Measurements from ENCODE around the gene ALOX5AP. TPM values are rescaled to one million over a fixed set of nuclear protein-coding genes. Genes with fewer than 3 reads are reported as not detected.

Gene ALOX5AP
- total RNA-seq, 1 donor from 2014 or later = 33.6 TPM

DNA sequence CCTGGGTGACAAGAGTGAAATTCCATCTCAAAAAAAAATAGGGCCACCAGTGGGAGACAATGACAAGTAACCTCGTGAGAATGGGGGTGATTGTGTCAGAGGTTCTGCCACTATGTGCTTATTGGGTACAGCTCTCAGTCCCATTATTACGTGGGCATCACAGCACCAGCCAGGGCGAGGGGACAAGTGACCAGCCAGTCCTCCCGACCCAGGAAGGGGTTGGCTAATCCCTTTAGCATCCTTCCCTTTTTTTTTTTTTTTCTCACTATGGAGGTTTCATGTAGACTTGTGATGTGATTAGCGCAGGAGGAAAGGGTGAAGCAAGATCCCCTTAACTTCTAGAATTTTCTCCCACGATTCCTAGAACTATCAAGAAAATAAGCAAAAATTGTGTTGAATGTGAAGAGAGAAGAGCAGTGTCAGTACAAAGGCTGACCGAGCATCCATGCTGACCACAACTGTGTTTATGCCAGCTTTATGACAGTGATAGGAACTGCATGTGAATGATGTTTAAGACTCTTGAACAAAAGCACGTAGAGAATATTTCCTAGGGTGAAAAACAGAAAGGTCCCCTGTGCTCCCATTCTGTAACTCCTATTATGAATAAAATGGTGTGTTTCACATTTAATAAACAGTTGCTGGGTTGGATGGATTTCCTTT is 50.0 kb downstream of the ALOX5AP start:
- H3K4me1 ChIP-seq = no peaks in the 10 kb centered on the region
- TF ChIP-seq, protein P1, sequence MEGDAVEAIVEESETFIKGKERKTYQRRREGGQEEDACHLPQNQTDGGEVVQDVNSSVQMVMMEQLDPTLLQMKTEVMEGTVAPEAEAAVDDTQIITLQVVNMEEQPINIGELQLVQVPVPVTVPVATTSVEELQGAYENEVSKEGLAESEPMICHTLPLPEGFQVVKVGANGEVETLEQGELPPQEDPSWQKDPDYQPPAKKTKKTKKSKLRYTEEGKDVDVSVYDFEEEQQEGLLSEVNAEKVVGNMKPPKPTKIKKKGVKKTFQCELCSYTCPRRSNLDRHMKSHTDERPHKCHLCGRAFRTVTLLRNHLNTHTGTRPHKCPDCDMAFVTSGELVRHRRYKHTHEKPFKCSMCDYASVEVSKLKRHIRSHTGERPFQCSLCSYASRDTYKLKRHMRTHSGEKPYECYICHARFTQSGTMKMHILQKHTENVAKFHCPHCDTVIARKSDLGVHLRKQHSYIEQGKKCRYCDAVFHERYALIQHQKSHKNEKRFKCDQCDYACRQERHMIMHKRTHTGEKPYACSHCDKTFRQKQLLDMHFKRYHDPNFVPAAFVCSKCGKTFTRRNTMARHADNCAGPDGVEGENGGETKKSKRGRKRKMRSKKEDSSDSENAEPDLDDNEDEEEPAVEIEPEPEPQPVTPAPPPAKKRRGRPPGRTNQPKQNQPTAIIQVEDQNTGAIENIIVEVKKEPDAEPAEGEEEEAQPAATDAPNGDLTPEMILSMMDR (IDR thresholded peaks at IDR 0.05) = no peak
- TF ChIP-seq POLR2A (IDR thresholded peaks at IDR 0.05) (no peak), POLR2AphosphoS5 (IDR thresholded peaks at IDR 0.05; ENCODE audit: insufficient read depth in 1 of 2, low read depth in 1 of 2) (no peak)
- H3K9me3 ChIP-seq = no peaks in the 10 kb centered on the region
- H3K4me3 ChIP-seq = no peak overlapping the region
- H3K27me3 ChIP-seq = no peaks in the 10 kb centered on the region
- intact Hi-C loops (cut with DNase I) = no loop called here
- H3K36me3 ChIP-seq = no peaks in the 10 kb centered on the region
- no peak for DNase-seq (ENCODE audit: extremely low spot score in 2 of 2)
- H3K27ac ChIP-seq = no peak overlapping the region

GRCh38 chr13:30786648-30787047 is 51.3 kb downstream of the ALOX5AP start:
- Histone ChIP-seq H3K9me3 (no peaks in the 10 kb centered on the region), H3K27ac (no peak overlapping the region), H3K4me3 (no peak overlapping the region), H3K27me3 (no peaks in the 10 kb centered on the region), H3K4me1 (no peaks in the 10 kb centered on the region), H3K36me3 (no peaks in the 10 kb centered on the region)
- intact Hi-C loops (cut with DNase I) = no loop called here
- TF ChIP-seq POLR2A (IDR thresholded peaks at IDR 0.05) = no peak
- no peak for TF ChIP-seq POLR2AphosphoS5 (IDR thresholded peaks at IDR 0.05; ENCODE audit: insufficient read depth in 1 of 2, low read depth in 1 of 2)
- TF ChIP-seq, protein P1 (IDR thresholded peaks at IDR 0.05) = no peak
- no peak for DNase-seq (ENCODE audit: extremely low spot score in 2 of 2)

GRCh38 chr13:30787738-30788525 is 52.6 kb downstream of the ALOX5AP start:
- H3K36me3 ChIP-seq = no peaks in the 10 kb centered on the region
- no peaks in the 10 kb centered on the region for H3K27me3 ChIP-seq
- DNase-seq (ENCODE audit: extremely low spot score in 2 of 2) = no peak
- H3K9me3 ChIP-seq = no peaks in the 10 kb centered on the region
- intact Hi-C loops (cut with DNase I) = no loop called here
- H3K27ac ChIP-seq = no peak overlapping the region
- no peak for TF ChIP-seq POLR2A (IDR thresholded peaks at IDR 0.05)
- no peak for TF ChIP-seq POLR2AphosphoS5 (IDR thresholded peaks at IDR 0.05; ENCODE audit: insufficient read depth in 1 of 2, low read depth in 1 of 2)
- TF ChIP-seq, protein P1 (IDR thresholded peaks at IDR 0.05) = no peak
- H3K4me1 ChIP-seq = peaks cover 12% of the 10 kb centered on the region
- H3K4me3 ChIP-seq = no peak overlapping the region

DNA sequence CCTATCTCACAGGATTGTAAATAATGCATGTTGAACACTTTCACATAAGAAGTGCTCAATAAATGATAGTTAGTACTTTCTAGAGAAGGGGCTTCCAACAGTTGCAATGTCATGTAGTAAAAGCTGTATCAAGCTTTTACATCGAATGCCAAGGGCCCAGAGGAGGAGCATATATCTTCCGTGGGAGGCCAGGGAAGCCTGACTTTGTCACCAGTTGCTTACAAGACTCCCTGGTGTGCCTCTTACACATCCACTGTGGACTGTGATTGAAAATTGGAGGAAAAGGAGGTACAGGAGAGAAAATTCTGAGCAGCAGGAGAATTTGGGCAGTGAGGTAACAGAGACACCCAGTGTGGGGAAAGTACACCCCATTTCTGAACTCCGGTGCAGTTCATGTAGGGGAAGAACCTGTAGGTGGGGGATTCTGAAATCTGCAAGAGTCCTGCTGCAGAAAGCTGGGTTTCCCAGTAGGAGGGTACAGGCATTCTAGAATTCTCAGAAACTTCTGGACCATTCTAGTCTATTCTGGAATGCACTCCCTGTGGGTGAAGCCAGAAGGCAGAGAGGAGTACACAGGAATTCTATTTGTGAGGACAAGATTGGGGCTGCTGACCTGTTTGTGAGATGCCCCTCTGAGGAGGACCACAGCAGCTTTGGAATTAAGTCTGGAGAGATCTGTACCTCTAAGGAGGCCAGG is 54.0 kb downstream of the ALOX5AP start:
- Histone ChIP-seq H3K4me3 (no peak overlapping the region), H3K4me1 (peaks cover 14% of the 10 kb centered on the region), H3K27ac (no peak overlapping the region), H3K36me3 (no peaks in the 10 kb centered on the region), H3K9me3 (no peaks in the 10 kb centered on the region), H3K27me3 (no peaks in the 10 kb centered on the region)
- TF ChIP-seq, protein P1 (IDR thresholded peaks at IDR 0.05) = no peak
- TF ChIP-seq POLR2AphosphoS5 (IDR thresholded peaks at IDR 0.05; ENCODE audit: insufficient read depth in 1 of 2, low read depth in 1 of 2) (no peak), POLR2A (IDR thresholded peaks at IDR 0.05) (no peak)
- intact Hi-C loops (cut with DNase I) = no loop called here
- no peak for DNase-seq (ENCODE audit: extremely low spot score in 2 of 2)

Data from vagina (tissue), 2 donors.